ENCODE data around the gene BAHD1.

Gene BAHD1

DNA sequence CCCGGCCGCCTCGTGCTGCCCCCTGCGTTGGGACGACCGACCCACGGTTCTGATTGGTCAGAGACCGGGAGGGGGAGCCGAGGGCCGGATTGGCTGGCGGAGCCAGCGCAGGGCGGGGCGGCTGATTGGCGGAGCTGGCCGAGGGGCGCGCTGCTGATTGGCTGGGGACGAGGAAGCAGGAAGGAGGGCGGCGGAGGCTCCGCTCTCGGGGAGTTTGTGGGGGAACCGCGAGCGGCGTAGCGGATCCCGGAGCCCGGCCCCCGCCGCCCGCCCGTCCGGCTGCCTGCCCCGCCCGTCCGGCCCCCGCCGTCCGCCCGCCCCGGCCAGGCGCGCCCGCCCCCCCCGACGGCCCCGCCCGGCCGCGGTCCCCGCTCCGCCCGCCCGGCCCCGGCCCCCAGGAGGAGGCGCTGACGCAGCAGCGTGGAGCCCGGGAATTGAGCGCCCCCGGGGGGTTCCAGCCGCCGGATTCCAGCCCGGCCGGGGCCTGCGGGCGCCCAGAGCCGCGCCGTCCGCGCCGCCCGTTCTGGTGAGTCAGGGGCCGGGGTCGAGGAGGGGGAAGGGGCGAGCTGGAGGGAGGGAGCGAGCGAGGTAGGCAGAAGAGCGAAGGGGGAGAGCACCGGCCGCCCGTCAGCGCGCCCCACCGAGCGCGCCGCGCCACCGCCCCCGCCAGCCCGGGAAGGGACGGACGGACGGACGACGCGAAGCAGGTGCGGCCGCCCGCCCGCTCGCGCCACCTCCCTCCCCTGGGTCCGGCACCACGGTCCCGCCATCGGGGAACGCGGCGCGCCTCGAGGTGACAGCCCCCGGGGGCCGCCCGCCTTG, at the start of gene BAHD1:
Gene BAHD1, plus strand, starts transcription at position 211 of the 822 bp plus-strand sequence. CDS start 17,512 bp downstream, outside the sequence.
- peak; percentile 92 for DNase-seq (ENCODE audit: low read depth)

GRCh38 chr15:40392986-40393948, 47.5 kb upstream of the BAHD1 start:
- no peak for DNase-seq (ENCODE audit: low read depth)

- DNase-seq (ENCODE audit: low read depth): no peak
Measured at GRCh38 chr15:40397688-40398412, 42.9 kb upstream of the BAHD1 start.

DNA sequence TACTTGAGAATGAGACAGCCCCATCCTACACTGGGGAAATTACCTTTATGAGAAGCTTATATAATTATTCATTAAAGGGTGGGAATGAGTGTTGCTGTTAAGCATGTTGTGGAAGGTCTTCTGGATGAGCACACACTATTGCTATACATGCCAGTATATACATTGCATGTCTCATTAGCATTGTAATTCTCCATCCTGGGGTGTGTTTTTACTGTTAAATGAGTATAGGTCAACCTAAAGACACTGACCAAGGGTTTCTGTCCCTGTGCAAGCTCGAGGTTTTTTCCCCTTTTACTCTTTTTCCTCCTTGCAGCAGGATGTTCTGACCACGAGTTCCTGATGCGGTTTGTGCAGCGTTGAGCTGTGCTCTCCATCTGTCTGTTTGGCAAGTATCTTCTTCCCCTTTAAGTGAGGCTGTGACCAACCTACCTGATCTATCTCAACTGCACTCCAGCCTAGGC, 42.3 kb upstream of the BAHD1 start:
- DNase-seq (ENCODE audit: low read depth): no peak

GRCh38 chr15:40399370-40399769, 41.4 kb upstream of the BAHD1 start:
- no peak for DNase-seq (ENCODE audit: low read depth)

DNA sequence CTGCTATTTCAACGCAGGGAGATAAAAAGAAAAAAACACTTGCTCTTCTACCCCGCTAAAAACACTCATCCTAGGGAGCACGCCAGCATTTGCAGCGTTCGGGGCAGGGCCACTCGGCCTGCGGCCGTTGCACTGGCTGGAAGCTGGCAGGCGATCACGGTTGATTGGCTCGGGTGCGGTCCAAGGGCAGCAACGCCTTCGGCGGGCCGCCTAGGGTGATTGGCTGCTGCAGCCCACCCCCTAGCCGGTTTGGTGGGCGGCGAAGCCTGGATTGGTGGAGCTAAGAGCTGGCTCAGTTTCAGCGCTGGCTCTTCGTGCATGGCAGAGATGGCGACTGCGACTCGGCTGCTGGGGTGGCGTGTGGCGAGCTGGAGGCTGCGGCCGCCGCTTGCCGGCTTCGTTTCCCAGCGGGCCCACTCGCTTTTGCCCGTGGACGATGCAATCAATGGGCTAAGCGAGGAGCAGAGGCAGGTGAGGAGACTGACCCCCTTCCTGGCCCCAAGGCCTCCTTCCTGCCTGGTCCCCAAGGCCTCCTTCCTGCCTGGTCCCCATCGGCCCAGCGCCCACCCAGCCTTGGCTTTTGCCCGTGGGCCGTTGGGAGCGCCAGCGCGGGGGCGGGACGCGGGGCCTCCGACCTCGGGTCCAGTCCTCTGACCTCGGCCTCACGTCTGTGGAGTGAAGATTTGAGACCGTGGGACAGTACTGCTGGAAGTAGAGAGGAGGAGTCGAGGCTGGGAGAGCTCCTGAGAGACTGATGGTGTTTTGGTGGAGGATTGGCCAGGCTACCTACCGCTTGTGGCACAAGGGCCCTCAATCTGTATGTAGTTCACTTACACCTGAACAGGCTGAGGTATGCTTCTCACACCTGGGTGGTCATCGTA, 35.0 kb upstream of the BAHD1 start, which contains the start of gene IVD:
Gene IVD, plus strand, starts transcription at position 295 of the 881 bp plus-strand sequence. Its CDS starts 33 bp downstream, at position 328.
- peak; percentile 91 for DNase-seq (ENCODE audit: low read depth)

DNA sequence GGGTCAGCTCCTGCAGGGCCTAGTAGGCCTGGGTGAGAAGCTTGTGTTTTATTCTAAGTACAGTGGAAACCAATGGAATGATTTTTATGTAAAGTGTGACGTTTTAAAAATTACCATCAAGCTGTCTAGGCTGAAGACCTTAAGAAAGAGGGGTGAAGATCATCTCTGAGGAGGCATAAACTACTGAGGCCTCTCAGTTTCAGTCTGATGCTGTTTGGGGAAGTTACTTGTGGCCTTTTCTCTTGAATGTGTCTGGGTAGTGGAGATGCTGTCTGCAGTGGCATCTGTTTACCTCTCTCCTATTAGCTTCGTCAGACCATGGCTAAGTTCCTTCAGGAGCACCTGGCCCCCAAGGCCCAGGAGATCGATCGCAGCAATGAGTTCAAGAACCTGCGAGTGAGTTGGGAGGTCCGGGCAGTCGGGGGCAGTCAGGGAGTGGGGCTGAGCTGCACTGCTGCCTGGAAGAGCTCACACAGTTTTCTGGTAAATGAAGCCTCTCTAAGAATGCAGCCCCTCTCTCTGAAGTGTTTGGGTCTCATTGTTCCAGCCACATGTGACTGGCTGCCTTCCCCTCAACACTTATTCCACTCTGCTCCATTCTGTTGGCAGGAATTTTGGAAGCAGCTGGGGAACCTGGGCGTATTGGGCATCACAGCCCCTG, 33.3 kb upstream of the BAHD1 start:
- no peak for DNase-seq (ENCODE audit: low read depth)

- DNase-seq (ENCODE audit: low read depth): no peak
Measured at GRCh38 chr15:40409366-40409765, 31.4 kb upstream of the BAHD1 start.

DNA sequence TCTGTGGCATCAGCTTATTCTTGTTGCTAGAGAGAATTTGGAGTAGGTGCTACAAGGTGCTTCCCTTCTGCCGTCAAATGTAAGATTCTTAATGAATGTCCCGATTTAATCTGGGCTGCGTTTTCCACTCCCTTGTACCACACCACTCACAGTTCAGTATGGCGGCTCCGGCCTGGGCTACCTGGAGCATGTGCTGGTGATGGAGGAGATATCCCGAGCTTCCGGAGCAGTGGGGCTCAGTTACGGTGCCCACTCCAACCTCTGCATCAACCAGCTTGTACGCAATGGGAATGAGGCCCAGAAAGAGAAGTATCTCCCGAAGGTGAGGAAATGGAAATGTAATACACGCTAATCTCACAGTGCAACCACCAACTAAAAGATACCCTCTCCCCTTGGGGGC, 30.3 kb upstream of the BAHD1 start:
- DNase-seq (ENCODE audit: low read depth): no peak

DNA sequence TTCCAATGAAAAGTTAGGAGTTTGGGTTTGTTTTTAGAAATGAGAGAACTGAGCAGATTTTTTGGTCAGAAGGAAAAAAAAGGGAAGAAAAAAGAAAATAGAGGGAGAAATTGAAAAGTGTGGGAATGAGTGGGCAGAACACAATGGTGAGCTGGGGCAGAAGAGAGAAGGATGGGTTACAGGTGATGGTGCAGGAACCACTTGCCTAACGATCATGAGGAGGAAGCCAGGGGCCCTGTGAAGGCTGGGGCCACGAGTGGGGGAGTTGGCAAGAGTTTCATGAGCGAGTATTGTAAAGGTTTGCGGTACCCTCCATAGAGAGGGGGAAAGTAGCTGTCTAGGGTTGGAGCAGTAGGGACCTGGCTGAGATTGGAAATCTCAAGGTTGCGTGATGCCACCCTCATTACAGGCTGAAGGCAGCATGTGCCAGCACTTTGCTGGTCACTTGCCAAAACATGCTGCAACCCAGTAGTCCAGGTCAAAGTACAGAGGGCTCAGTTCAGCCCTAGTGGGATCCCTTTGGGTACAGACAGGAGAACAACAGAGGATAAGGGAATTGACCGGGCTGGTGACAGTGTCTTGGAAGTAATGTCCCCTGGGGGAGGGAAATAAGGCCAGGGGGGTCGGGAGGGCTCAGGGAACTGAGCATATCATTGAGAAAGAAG, 28.5 kb upstream of the BAHD1 start:
- no peak for DNase-seq (ENCODE audit: low read depth)

GRCh38 chr15:40413036-40413435, 27.7 kb upstream of the BAHD1 start:
- DNase-seq (ENCODE audit: low read depth): no peak

DNA sequence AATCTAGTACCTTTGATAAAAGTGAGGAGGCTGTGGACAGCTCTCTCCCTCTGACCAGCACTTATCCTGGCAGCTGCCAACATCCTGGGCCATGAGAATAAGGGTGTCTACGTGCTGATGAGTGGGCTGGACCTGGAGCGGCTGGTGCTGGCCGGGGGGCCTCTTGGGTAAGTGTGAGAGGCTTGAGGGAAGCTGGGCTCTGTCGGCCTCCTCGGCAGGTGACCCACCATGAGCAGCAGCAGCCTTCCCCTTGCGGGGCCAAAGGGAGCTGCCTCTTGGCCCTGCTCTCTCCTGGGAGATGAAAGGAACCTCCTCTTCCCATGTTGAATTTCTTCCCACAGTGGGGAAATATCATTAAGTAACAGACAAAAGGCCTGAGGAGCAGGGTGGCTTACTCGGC, 25.9 kb upstream of the BAHD1 start:
- no peak for DNase-seq (ENCODE audit: low read depth)

GRCh38 chr15:40415226-40415625, 25.5 kb upstream of the BAHD1 start:
- DNase-seq (ENCODE audit: low read depth): no peak

DNA sequence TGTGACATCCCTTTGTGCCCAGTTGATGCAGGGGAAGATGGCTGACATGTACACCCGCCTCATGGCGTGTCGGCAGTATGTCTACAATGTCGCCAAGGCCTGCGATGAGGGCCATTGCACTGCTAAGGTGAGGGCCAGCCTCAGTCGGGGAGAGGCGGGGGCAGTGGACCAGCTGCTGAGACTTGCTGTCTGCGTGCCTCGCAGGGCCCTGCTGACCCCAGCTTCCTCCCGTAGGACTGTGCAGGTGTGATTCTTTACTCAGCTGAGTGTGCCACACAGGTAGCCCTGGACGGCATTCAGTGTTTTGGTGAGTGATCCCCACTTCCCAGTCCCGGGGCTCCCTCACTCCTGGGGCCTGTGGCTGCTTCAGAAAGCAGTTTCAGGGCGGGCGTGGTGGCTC, 24.7 kb upstream of the BAHD1 start:
- DNase-seq (ENCODE audit: low read depth): no peak

- no peak for DNase-seq (ENCODE audit: low read depth)
Measured at GRCh38 chr15:40418126-40418525, 22.6 kb upstream of the BAHD1 start.

DNA sequence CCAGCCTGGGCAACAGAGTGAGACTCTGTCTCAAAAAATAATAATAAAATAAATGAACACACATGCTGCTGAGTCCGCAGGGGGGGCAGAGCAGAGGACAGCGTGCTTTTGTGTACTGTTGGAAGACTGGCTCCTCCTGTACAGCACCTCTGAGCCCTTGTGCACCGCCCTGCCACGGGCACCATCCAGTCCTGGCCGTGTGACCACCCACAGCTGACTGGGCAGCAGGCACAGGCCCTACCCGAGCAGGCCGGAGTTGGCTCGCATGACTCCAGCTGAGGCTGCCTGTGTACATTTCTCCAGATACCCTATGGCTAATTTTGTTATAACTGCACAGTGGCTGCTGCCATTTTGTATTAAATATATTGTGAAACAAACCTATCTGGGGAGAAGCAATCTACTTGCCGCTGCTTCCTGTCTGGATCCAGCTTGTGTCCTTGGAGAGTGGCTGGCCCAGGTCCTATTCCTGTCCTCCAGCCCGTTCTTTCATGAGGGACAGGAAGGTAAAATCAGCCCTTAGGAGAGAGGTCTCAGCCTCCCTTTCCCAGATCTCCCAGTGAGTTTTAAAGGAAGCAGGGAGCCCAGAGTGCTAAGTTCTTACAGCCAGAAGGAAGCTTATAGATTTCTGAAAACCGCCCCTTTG, 20.6 kb upstream of the BAHD1 start:
- DNase-seq (ENCODE audit: low read depth): no peak

DNA sequence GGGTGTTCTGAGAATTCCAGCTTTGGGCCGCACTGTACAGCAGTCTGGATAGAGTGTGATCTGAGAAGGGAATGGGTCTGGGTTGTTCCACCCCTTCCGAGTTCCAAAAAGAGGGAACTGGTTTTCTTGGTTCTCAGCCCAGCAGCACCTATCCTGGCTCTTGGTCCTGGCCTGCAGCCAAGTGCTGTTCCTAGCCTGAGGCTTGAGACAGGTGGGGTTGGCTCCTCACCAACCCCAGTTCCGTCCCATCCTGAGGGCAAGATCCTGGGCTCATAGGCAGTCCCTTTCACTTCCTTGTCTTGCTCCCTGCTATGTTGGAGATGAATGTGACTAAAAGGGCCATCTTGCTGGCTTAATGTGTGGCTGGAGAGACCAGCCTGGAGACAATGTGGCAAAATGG, 20.0 kb upstream of the BAHD1 start:
- no peak for DNase-seq (ENCODE audit: low read depth)

GRCh38 chr15:40421246-40422157, 19.3 kb upstream of the BAHD1 start:
- peak; percentile 71 for DNase-seq (ENCODE audit: low read depth)
